Mucosa of descending colon (tissue), 3 donors: ENCODE measurements around the gene KRT34. TPM values are rescaled to one million over a fixed set of nuclear protein-coding genes. Genes with fewer than 3 reads are reported as not detected.

ENCODE experiments used
- ATAC-seq: fragments of 200-7000 bp; cut with Tn5 transposase; one replicate; pipeline ENCODE4 v1.9.1; 2020; ENCODE audit warnings: mild to moderate bottlenecking, moderate library complexity
- DNase-seq, 3 donors: peaks; one replicate each; pipeline ENCODE4 v3.0.0-alpha.2; 2020
- H3K36me3 ChIP-seq: fragments of 200-600 bp; one replicate; pipeline ENCODE4 v1.8.0; 2021; ENCODE audit warnings: low read depth, mild to moderate bottlenecking
- H3K4me1 ChIP-seq: fragments of 200-600 bp; one replicate; pipeline ENCODE4 v1.8.0; 2021; ENCODE audit warnings: low read depth, mild to moderate bottlenecking
- H3K4me3 ChIP-seq: fragments of 200-600 bp; one replicate; pipeline ENCODE4 v1.8.0; 2021; ENCODE audit warnings: mild to moderate bottlenecking
- H3K9me3 ChIP-seq: fragments of 200-600 bp; one replicate; pipeline ENCODE4 v1.8.0; 2021; ENCODE audit warnings: mild to moderate bottlenecking
- intact Hi-C, 2 donors: fragments of 100-400 bp; cut with DNase I in 1 of 2; cut with micrococcal nuclease in 1 of 2; formaldehyde crosslinking; loops; one replicate each; pipeline versions ENCODE4 v1.11.0 to v1.11.1; 2022; cut with DNase I, micrococcal nuclease
- total RNA-seq, 3 donors: library from RNA; stranded (reverse); fragmentation: NEBNext Ultra II Directional in 2 of 3; extraction: Animal tissue kit (Norgen Biotek cat#: 25700) in 2 of 3; gene quantifications; one replicate each; pipeline versions ENCODE4 v1.2.1 to v1.2.4, GENCODE V29; 2021 to 2023
- TF ChIP-seq, protein P1 (sequence below): fragments of 200-600 bp; IDR thresholded peaks from one replicate; pipeline ENCODE4 v1.8.0; 2022; ENCODE audit warnings: antibody characterized with exemption, mild to moderate bottlenecking
- donor health status: DM: no; HTN: no; CAD: no; lungs with moderate emphysema.
- donor health status: DM: no; HTN: no; CAD: no.
- donor health status: DM: no; HTN: yes; CAD: no.

Gene KRT34
- total RNA-seq, 3 donors from 2014 or later: not detected

GRCh38 chr17:41411072-41411840 is 29.1 kb upstream of the KRT34 start:
- TF ChIP-seq, protein P1, sequence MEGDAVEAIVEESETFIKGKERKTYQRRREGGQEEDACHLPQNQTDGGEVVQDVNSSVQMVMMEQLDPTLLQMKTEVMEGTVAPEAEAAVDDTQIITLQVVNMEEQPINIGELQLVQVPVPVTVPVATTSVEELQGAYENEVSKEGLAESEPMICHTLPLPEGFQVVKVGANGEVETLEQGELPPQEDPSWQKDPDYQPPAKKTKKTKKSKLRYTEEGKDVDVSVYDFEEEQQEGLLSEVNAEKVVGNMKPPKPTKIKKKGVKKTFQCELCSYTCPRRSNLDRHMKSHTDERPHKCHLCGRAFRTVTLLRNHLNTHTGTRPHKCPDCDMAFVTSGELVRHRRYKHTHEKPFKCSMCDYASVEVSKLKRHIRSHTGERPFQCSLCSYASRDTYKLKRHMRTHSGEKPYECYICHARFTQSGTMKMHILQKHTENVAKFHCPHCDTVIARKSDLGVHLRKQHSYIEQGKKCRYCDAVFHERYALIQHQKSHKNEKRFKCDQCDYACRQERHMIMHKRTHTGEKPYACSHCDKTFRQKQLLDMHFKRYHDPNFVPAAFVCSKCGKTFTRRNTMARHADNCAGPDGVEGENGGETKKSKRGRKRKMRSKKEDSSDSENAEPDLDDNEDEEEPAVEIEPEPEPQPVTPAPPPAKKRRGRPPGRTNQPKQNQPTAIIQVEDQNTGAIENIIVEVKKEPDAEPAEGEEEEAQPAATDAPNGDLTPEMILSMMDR: no peak
- DNase-seq (no peak), ATAC-seq (no peak)
- Histone ChIP-seq H3K4me3 (no peak overlapping the region), H3K4me1 (no peaks in the 10 kb centered on the region), H3K36me3 (no peaks in the 10 kb centered on the region), H3K9me3 (no peaks in the 10 kb centered on the region)
- intact Hi-C loops: no loop called here

DNA sequence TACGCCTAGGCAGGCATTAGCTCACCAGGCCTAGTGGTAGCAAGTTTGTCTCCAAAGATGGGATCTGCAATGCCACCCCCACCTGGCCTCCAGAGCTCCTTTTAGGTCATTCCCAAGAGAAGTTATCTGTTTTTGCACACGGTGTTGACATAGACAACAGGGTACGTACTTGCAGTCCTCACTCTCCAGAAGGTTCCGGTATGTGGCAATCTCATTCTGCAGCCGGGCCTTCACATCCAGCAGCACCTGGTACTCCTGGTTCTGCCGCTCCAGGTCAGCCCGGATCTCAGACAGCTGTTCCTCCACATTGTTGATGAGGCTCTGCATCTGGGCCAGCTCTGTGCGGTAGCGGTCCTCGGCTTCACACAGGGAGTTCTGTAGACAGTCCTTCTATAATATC is 25.1 kb upstream of the KRT34 start:
- no peaks in the 10 kb centered on the region for H3K4me1 ChIP-seq
- H3K36me3 ChIP-seq: no peaks in the 10 kb centered on the region
- no peaks in the 10 kb centered on the region for H3K9me3 ChIP-seq
- H3K4me3 ChIP-seq: no peak overlapping the region
- ATAC-seq (no peak), DNase-seq (no peak)
- TF ChIP-seq, protein P1: no peak
- intact Hi-C loops: no loop called here

GRCh38 chr17:41406205-41406604 is 24.1 kb upstream of the KRT34 start:
- no peak for DNase-seq
- TF ChIP-seq, protein P1: no peak

DNA sequence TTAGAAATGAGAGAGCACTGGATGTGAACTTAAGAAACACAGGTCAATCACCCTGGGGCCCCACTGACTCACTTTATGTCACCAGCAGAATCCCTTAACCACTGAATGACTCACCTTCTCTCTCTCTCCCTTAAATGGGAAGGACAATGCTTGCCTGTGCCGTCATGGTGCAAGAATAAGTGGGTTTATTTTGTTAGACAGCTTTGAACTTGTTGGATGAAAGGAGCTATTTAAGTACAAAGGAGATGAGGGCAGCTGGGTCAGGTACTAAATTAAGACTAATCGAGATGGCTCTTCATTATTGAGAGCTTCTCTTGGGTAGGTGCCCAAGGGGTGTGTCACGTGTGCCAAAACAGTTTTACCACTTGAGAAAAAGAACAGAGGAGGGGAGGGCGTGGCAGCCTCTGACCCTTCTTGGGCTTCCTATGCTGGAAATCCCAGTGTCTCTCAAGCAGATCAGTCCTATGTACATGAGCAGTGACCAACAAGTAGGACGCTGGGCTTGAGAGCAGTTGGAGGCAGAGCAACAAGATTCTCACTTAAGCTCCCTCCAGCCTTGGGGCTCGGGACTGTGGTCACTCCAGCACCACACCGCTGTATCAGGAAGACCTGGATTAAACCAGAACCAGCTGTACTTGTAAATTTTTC is 22.0 kb upstream of the KRT34 start:
- TF ChIP-seq, protein P1: no peak
- ATAC-seq (no peak), DNase-seq (no peak)
- H3K36me3 ChIP-seq: no peaks in the 10 kb centered on the region
- H3K4me3 ChIP-seq: no peak overlapping the region
- H3K4me1 ChIP-seq: no peaks in the 10 kb centered on the region
- no peaks in the 10 kb centered on the region for H3K9me3 ChIP-seq
- intact Hi-C loops: no loop called here

More at GRCh38 chr17:41406205-41406604, 24.1 kb upstream of the KRT34 start:
- H3K4me1 ChIP-seq: no peaks in the 10 kb centered on the region
- intact Hi-C loops: no loop called here
- H3K4me3 ChIP-seq: no peak overlapping the region
- ATAC-seq: no peak
- H3K9me3 ChIP-seq: no peaks in the 10 kb centered on the region
- no peaks in the 10 kb centered on the region for H3K36me3 ChIP-seq

DNA sequence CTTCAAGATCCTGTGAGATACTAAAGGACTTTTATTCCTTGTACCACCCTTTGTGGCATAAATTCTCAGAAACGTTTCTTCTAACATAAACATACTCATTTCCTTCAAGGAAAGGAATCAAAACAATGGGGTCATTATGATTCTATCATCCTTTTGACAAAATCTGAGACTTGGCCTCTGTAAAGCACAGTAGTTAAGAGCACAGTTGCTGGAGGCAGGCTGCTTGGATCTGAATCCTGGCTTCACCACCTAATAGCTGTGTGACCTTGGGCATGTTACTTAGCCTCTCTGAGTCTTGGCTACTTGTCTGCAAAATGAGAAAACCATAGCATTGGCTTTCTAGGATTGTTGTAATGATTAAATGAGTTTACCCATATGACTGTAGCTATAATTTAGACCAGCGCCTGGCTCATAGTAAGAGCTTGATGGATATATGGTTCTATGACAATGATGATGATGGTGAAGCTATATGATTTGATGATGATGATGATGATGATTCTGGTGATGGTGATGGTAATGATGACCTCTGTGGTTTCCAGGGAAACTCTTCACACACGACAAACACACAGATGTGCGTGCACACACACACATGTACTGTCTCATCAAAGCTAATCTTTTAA is 21.4 kb upstream of the KRT34 start:
- TF ChIP-seq, protein P1: no peak
- H3K4me3 ChIP-seq: no peak overlapping the region
- DNase-seq (no peak), ATAC-seq (no peak)
- no peaks in the 10 kb centered on the region for H3K36me3 ChIP-seq
- no peaks in the 10 kb centered on the region for H3K4me1 ChIP-seq
- intact Hi-C loops: no loop called here
- H3K9me3 ChIP-seq: no peaks in the 10 kb centered on the region
